ENCODE measurements around the gene REC114. TPM values are rescaled to one million over a fixed set of nuclear protein-coding genes. Genes with fewer than 3 reads are reported as not detected.

Gene REC114
- total and polyA plus RNA-seq, 2 experiments from 2014 or later: not detected

- TF ChIP-seq ETS1 (IDR thresholded peaks at IDR 0.05): no peak
- TF ChIP-seq CREB1 (CRISPR knock-in tag; IDR thresholded peaks at IDR 0.05; ENCODE audit: low read depth): no peak
- TF ChIP-seq STAT1 (IDR thresholded peaks at IDR 0.05; ENCODE audit: unreplicated experiment): no peak
- no peak for TF ChIP-seq EZH2phosphoT487 (IDR thresholded peaks at IDR 0.05; ENCODE audit: unreplicated experiment)
Observed at GRCh38 chr15:73598530-73599160, 155.7 kb downstream of the REC114 start (continued).

GRCh38 chr15:73599934-73600333, 157.0 kb downstream of the REC114 start:
- Histone ChIP-seq H3K4me3 (no peak overlapping the region), H3K4me1 (ENCODE audit: insufficient read depth) (peaks cover 68% of the 10 kb centered on the region), H2AFZ (no peak overlapping the region), H3K79me2 (replicated peaks; ENCODE audit: insufficient read depth) (peaks cover 100% of the 10 kb centered on the region), H3K27me3 (ENCODE audit: insufficient read depth) (no peaks in the 10 kb centered on the region), H3K4me2 (no peak overlapping the region), H3K9me2 (ENCODE audit: insufficient read depth) (no peaks in the 10 kb centered on the region), H3K36me3 (ENCODE audit: insufficient read depth) (peaks cover 9% of the 10 kb centered on the region; the same call in 1 of the 2 replicates), H3F3A (replicated peaks; ENCODE audit: low read depth) (0 out of 2 replicates have a peak, but pooled peaks cover 2% of the 10 kb centered on the region), H4K20me1 (replicated peaks; ENCODE audit: insufficient read depth) (peaks cover 84% of the 10 kb centered on the region), H3K27ac (ENCODE audit: low read depth) (no peak overlapping the region)
- Mint-ChIP-seq H3K27ac (0 out of 2 replicates have a peak overlapping the region, but pooled peaks have one; percentile 25), H3K9me3 (no peaks in the 10 kb centered on the region), H3K4me3 (no peak overlapping the region), H3K36me3 (ENCODE audit: low read depth) (no peaks in the 10 kb centered on the region), H3K4me1 (peaks cover 48% of the 10 kb centered on the region), H3K27me3 (ENCODE audit: insufficient read depth, low read depth, poor library complexity) (peaks cover 2% of the 10 kb centered on the region)
- DNase-seq (ENCODE audit: low spot score) (no peak), ATAC-seq (no peak)
- no peak for TF ChIP-seq ETS1 (IDR thresholded peaks at IDR 0.05)
- TF ChIP-seq STAT1 (IDR thresholded peaks at IDR 0.05; ENCODE audit: unreplicated experiment): no peak
- no peak for TF ChIP-seq POLR2AphosphoS5 (IDR thresholded peaks at IDR 0.05; ENCODE audit: low read depth)
- no peak for TF ChIP-seq EZH2phosphoT487 (IDR thresholded peaks at IDR 0.05; ENCODE audit: unreplicated experiment)
- no peak for TF ChIP-seq ZNF114 (CRISPR knock-in tag; IDR thresholded peaks at IDR 0.05)
- no peak for TF ChIP-seq REST (IDR thresholded peaks at IDR 0.05; ENCODE audit: unreplicated experiment)
- TF ChIP-seq CTCF (conservative IDR thresholded peaks at IDR 0.05; ENCODE audit: low read depth in 2 of 2): no peak
